WERI-Rb-1 (cell line): ENCODE measurements around the gene RDH8.
A peak's percentile ranks its signal among the peaks of the same experiment; 100 is the strongest.

Experiments used
- DNase-seq: peaks from one replicate; pipeline ENCODE4 v3.0.0-alpha.2; 2020
- H3K27ac ChIP-seq: fragments of 250-450 bp; sonication (Bioruptor Pico); 2 replicates; pipeline ENCODE4 v1.5.1; 2020; ENCODE audit warnings: mild to moderate bottlenecking, moderate library complexity
- H3K27me3 ChIP-seq: fragments of 250-450 bp; sonication (Bioruptor Pico); 2 replicates; pipeline ENCODE4 v1.5.1; 2021; ENCODE audit warnings: mild to moderate bottlenecking, low read depth, moderate library complexity; ENCODE audit not compliant: insufficient read depth, severe bottlenecking
- H3K36me3 ChIP-seq: fragments of 250-450 bp; sonication (Bioruptor Pico); 2 replicates; pipeline ENCODE4 v1.5.1; 2020; ENCODE audit warnings: mild to moderate bottlenecking, moderate library complexity
- H3K4me3 ChIP-seq: 2 replicates; pipeline ENCODE4 v1.5.1; 2011; ENCODE audit warnings: low read depth, mild to moderate bottlenecking, control low read depth, low read length
- H3K9me3 ChIP-seq: fragments of 250-450 bp; sonication (Bioruptor Pico); 2 replicates; pipeline ENCODE4 v1.5.1; 2021; ENCODE audit warnings: mild to moderate bottlenecking, moderate library complexity; ENCODE audit not compliant: severe bottlenecking
- TF ChIP-seq, protein P1 (sequence below): IDR thresholded peaks from 2 replicates; pipeline ENCODE4 v1.5.1; 2011; ENCODE audit warnings: low read depth, mild to moderate bottlenecking, control low read depth, inconsistent platforms, low read length

RDH8 gene

GRCh38 chr19:10010939-10011338, 2.3 kb upstream of the RDH8 start:
- TF ChIP-seq, protein P1, sequence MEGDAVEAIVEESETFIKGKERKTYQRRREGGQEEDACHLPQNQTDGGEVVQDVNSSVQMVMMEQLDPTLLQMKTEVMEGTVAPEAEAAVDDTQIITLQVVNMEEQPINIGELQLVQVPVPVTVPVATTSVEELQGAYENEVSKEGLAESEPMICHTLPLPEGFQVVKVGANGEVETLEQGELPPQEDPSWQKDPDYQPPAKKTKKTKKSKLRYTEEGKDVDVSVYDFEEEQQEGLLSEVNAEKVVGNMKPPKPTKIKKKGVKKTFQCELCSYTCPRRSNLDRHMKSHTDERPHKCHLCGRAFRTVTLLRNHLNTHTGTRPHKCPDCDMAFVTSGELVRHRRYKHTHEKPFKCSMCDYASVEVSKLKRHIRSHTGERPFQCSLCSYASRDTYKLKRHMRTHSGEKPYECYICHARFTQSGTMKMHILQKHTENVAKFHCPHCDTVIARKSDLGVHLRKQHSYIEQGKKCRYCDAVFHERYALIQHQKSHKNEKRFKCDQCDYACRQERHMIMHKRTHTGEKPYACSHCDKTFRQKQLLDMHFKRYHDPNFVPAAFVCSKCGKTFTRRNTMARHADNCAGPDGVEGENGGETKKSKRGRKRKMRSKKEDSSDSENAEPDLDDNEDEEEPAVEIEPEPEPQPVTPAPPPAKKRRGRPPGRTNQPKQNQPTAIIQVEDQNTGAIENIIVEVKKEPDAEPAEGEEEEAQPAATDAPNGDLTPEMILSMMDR = no peak
- H3K36me3 ChIP-seq = no peaks in the 10 kb centered on the region
- H3K27me3 ChIP-seq = peaks cover 58% of the 10 kb centered on the region
- no peak overlapping the region for H3K27ac ChIP-seq
- no peak for DNase-seq
- H3K4me3 ChIP-seq = no peak overlapping the region
- H3K9me3 ChIP-seq = no peaks in the 10 kb centered on the region

GRCh38 chr19:10011974-10012373, 1.3 kb upstream of the RDH8 start:
- H3K36me3 ChIP-seq = no peaks in the 10 kb centered on the region
- no peak overlapping the region for H3K27ac ChIP-seq
- H3K27me3 ChIP-seq = peaks cover 55% of the 10 kb centered on the region
- H3K9me3 ChIP-seq = no peaks in the 10 kb centered on the region
- TF ChIP-seq, protein P1 = no peak
- DNase-seq = no peak
- no peak overlapping the region for H3K4me3 ChIP-seq

- Histone ChIP-seq H3K36me3 (no peaks in the 10 kb centered on the region), H3K9me3 (no peaks in the 10 kb centered on the region), H3K27me3 (peaks cover 34% of the 10 kb centered on the region), H3K4me3 (no peak overlapping the region), H3K27ac (no peak overlapping the region)
- TF ChIP-seq, protein P1 = no peak
- DNase-seq = peak; percentile 55
These were observed 743 bp downstream of the RDH8 start for GRCh38 chr19:10013834-10014618.

DNA sequence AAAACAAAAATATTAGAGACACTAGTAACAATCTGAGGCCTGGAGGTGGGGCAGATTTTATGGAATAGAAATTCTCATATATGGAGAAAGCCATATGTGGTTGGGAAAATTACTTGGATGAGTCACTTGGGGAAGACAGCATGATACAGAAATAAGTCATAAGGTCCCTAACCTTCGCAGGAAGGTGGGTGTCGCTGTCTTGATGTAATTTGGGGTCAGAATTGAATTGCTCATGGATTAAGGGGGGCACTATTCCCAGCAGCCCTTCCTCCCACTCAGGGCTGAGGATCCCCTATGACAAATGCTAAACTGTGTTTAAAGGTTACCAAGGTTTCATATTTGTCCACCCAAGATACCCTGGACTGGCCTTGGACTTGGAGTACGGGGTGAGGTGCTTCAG, 5.0 kb downstream of the RDH8 start:
- DNase-seq = no peak
- Histone ChIP-seq H3K36me3 (no peaks in the 10 kb centered on the region), H3K4me3 (no peak overlapping the region), H3K27me3 (no peaks in the 10 kb centered on the region), H3K9me3 (no peaks in the 10 kb centered on the region), H3K27ac (no peak overlapping the region)
- TF ChIP-seq, protein P1 = no peak

DNA sequence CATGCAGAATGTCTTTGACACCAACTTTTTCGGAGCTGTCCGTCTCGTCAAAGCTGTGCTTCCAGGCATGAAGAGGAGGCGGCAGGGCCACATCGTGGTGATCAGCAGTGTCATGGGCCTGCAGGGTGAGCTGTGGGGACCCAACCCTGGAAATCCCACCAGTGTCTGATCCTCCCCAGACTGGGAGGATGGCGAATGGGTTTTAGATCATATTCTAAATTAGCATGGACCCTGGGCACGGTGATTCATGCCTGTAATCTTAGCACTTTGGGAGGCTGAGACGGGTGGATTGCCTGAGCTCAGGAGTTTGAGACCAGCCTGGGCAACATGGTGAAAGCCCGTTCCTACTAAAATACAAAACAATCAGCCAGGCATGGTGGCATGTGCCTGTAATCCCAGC, 5.5 kb downstream of the RDH8 start:
- no peak for DNase-seq
- Histone ChIP-seq H3K9me3 (no peaks in the 10 kb centered on the region), H3K27ac (no peak overlapping the region), H3K36me3 (no peaks in the 10 kb centered on the region), H3K4me3 (no peak overlapping the region), H3K27me3 (no peaks in the 10 kb centered on the region)
- TF ChIP-seq, protein P1 = no peak

GRCh38 chr19:10019246-10019645, 6.0 kb downstream of the RDH8 start:
- no peak for DNase-seq
- H3K36me3 ChIP-seq = no peaks in the 10 kb centered on the region
- H3K4me3 ChIP-seq = no peak overlapping the region
- no peaks in the 10 kb centered on the region for H3K27me3 ChIP-seq
- TF ChIP-seq, protein P1 = no peak
- H3K27ac ChIP-seq = no peak overlapping the region
- no peaks in the 10 kb centered on the region for H3K9me3 ChIP-seq
